Osteocyte (in vitro differentiated cells): ENCODE results near the gene STXBP4. TPM values are rescaled to one million over a fixed set of nuclear protein-coding genes. Genes with fewer than 3 reads are reported as not detected.

Experiments used
- DNase-seq: peaks from one replicate; pipeline ENCODE4 v3.0.0; 2021; ENCODE audit warnings: mixed read lengths; ENCODE audit not compliant: unreplicated experiment; ENCODE audit errors: extremely low spot score
- H3K27ac Mint-ChIP-seq: one replicate; pipeline ENCODE4 v1.8.0; 2021; ENCODE audit warnings: mild to moderate bottlenecking, mixed read lengths; ENCODE audit not compliant: unreplicated experiment
- H3K27me3 Mint-ChIP-seq: one replicate; pipeline ENCODE4 v1.8.0; 2021; ENCODE audit warnings: mixed read lengths; ENCODE audit not compliant: unreplicated experiment
- H3K36me3 Mint-ChIP-seq: one replicate; pipeline ENCODE4 v1.8.0; 2021; ENCODE audit warnings: mixed read lengths; ENCODE audit not compliant: unreplicated experiment
- H3K4me1 Mint-ChIP-seq: one replicate; pipeline ENCODE4 v1.8.0; 2021; ENCODE audit warnings: mixed read lengths; ENCODE audit not compliant: unreplicated experiment
- H3K4me3 Mint-ChIP-seq: one replicate; pipeline ENCODE4 v1.8.0; 2021; ENCODE audit warnings: mild to moderate bottlenecking, moderate library complexity, mixed read lengths; ENCODE audit not compliant: unreplicated experiment
- H3K9me3 Mint-ChIP-seq: one replicate; pipeline ENCODE4 v1.8.0; 2021; ENCODE audit warnings: mixed read lengths; ENCODE audit not compliant: unreplicated experiment
- total RNA-seq: library from RNA; stranded (reverse); gene quantifications from 2 replicates; pipeline ENCODE4 v1.2.1, GENCODE V29; 2021
- TF ChIP-seq, protein P1 (sequence below): fragments of 200-600 bp; sonication (generic); IDR thresholded peaks from 2 replicates; pipeline ENCODE4 v1.5.0; 2021; ENCODE audit warnings: antibody characterized with exemption, mild to moderate bottlenecking, moderate library complexity

STXBP4 gene
- total RNA-seq, 1 donor from 2014 or later = 20.8 TPM

- TF ChIP-seq, protein P1, sequence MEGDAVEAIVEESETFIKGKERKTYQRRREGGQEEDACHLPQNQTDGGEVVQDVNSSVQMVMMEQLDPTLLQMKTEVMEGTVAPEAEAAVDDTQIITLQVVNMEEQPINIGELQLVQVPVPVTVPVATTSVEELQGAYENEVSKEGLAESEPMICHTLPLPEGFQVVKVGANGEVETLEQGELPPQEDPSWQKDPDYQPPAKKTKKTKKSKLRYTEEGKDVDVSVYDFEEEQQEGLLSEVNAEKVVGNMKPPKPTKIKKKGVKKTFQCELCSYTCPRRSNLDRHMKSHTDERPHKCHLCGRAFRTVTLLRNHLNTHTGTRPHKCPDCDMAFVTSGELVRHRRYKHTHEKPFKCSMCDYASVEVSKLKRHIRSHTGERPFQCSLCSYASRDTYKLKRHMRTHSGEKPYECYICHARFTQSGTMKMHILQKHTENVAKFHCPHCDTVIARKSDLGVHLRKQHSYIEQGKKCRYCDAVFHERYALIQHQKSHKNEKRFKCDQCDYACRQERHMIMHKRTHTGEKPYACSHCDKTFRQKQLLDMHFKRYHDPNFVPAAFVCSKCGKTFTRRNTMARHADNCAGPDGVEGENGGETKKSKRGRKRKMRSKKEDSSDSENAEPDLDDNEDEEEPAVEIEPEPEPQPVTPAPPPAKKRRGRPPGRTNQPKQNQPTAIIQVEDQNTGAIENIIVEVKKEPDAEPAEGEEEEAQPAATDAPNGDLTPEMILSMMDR = no peak
- DNase-seq = no peak
- no peaks in the 10 kb centered on the region for H3K27me3 Mint-ChIP-seq
Observed at GRCh38 chr17:55152236-55152635, 183.7 kb downstream of the STXBP4 start.

GRCh38 chr17:55154101-55154500, 185.5 kb downstream of the STXBP4 start:
- Mint-ChIP-seq H3K9me3 (peaks cover 5% of the 10 kb centered on the region), H3K36me3 (peaks cover 2% of the 10 kb centered on the region), H3K27ac (no peak overlapping the region), H3K4me3 (no peak overlapping the region), H3K27me3 (no peaks in the 10 kb centered on the region), H3K4me1 (peaks cover 31% of the 10 kb centered on the region)
- TF ChIP-seq, protein P1 = no peak
- DNase-seq = no peak

More at GRCh38 chr17:55152236-55152635, 183.7 kb downstream of the STXBP4 start:
- peaks cover 18% of the 10 kb centered on the region for H3K4me1 Mint-ChIP-seq
- H3K9me3 Mint-ChIP-seq = no peaks in the 10 kb centered on the region
- no peak overlapping the region for H3K4me3 Mint-ChIP-seq
- H3K36me3 Mint-ChIP-seq = peaks cover 5% of the 10 kb centered on the region
- H3K27ac Mint-ChIP-seq = no peak overlapping the region

- Mint-ChIP-seq H3K27ac (no peak overlapping the region), H3K4me3 (no peak overlapping the region), H3K4me1 (peaks cover 34% of the 10 kb centered on the region), H3K36me3 (peaks cover 6% of the 10 kb centered on the region), H3K9me3 (peaks cover 5% of the 10 kb centered on the region), H3K27me3 (no peaks in the 10 kb centered on the region)
- no peak for DNase-seq
- TF ChIP-seq, protein P1 = no peak
Observed at GRCh38 chr17:55155856-55156560, 187.4 kb downstream of the STXBP4 start.

GRCh38 chr17:55157165-55157564, 188.6 kb downstream of the STXBP4 start:
- peaks cover 6% of the 10 kb centered on the region for H3K36me3 Mint-ChIP-seq
- H3K27me3 Mint-ChIP-seq = no peaks in the 10 kb centered on the region
- peak overlapping the region; percentile 41 for H3K27ac Mint-ChIP-seq
- DNase-seq = no peak
- H3K4me1 Mint-ChIP-seq = peaks cover 40% of the 10 kb centered on the region
- peaks cover 9% of the 10 kb centered on the region for H3K9me3 Mint-ChIP-seq
- TF ChIP-seq, protein P1 = no peak
- no peak overlapping the region for H3K4me3 Mint-ChIP-seq

GRCh38 chr17:55158439-55158838, 189.9 kb downstream of the STXBP4 start:
- H3K27ac Mint-ChIP-seq = no peak overlapping the region
- H3K36me3 Mint-ChIP-seq = peaks cover 4% of the 10 kb centered on the region
- TF ChIP-seq, protein P1 = no peak
- H3K9me3 Mint-ChIP-seq = peaks cover 11% of the 10 kb centered on the region
- peaks cover 51% of the 10 kb centered on the region for H3K4me1 Mint-ChIP-seq
- no peaks in the 10 kb centered on the region for H3K27me3 Mint-ChIP-seq
- no peak for DNase-seq
- no peak overlapping the region for H3K4me3 Mint-ChIP-seq
